ENCODE results near the gene UBE2D1.

Gene UBE2D1

GRCh38 chr10:58334817-58335305 lies at the start of gene UBE2D1:
TSS of gene UBE2D1 (plus strand) at chr10:58335006. CDS start at chr10:58335202, 196 bp downstream.
- DNase-seq = peak; percentile 89 to 91

DNA sequence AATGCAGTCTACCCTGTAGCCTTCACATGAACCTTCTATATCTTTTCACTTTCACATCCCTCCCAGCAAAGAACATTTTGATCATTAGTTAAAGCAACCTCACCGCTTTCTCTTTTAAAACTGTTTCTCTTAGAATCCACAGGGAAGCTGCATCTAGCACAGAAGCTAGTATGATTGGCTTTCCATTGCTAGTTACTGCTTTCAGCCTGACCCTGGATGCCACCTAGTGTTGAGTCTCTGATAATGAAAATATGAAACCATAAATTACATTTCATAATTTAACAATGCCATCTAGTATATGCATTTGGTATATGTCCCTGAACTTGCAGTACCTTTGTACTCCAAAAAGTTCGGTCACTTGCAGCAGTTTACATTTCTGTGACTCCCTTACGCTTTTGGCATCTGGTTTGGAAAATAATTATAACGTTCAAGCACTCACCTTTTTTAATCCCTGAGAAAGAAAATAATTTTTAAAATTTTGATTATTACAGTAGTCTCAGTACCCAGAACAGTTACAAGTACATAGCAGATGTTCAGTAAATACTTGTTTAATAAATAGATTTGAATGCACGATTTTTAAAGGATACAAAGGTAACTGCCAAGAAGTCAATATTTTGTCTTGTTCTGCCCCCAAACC lies 43.1 kb upstream of the UBE2D1 start:
- DNase-seq = peak; percentile 89 to 96

DNA sequence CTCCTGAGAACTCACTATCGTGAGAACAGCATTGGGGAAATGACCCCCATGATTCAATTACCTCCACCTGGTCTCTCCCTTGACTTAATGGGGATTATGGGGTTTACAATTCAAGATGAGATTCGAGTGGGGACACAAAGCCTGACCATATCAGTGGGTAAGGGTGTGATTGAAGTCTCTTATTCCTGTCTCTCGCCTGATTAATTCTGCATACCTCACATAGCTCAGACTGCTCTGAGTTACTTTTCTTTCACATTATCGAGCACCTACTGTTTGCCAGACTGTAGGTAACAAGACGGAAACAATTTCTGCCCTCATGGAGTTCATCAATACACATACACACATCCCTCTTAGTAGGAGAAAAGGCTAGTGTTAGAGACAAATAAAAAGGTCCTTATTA lies 40.8 kb upstream of the UBE2D1 start:
- DNase-seq = no peak

DNA sequence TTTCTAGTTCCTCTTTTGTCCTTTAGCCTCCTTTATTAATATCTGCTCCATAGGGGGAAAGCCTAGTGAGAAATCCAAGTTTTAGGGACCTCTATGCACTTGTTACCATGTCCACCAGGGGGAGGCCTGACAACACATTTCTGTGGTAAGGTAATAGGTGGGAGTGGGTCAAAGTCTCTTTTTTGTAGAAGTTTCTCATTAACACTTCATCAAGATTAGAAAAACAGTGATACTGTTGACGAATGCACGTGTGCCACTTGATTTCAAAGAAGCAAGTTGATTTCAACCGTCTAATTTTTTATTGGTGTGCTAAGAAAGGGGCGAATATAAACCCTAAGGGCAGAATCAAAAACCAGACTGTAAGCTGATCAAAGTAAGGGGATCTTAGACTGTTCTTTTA lies 35.2 kb upstream of the UBE2D1 start:
- DNase-seq = peak; percentile 93 to 99

- DNase-seq = no peak
Measured at GRCh38 chr10:58300676-58301075, 34.1 kb upstream of the UBE2D1 start.

GRCh38 chr10:58302254-58302653 lies 32.6 kb upstream of the UBE2D1 start:
- no peak for DNase-seq

DNA sequence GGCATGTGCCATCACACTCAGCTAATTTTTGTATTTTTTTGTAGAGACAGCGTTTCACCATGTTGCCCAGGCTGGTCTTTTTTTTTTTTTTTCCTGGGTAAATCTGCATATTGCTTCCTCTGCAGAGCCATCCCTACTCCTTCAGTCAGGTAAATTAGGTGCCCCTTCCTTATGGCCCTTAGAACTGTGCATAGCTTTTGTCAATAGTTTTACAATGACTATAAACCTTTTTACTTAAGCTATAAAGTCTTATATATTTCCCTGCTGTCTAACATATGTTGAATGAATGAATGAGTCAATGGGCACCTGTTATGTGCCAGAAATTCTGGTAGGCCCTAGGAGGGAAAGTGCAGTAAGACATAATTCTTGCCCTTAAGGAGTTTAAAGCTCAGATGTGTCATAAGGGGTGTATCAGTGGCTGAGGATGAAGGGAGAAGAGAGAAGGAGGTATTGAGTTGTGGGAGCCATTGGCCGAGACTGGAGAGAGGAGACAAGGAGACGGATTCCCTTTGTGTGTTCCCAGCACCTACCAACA lies 30.6 kb upstream of the UBE2D1 start:
- no peak for DNase-seq

GRCh38 chr10:58305821-58306220 lies 29.0 kb upstream of the UBE2D1 start:
- DNase-seq = no peak

DNA sequence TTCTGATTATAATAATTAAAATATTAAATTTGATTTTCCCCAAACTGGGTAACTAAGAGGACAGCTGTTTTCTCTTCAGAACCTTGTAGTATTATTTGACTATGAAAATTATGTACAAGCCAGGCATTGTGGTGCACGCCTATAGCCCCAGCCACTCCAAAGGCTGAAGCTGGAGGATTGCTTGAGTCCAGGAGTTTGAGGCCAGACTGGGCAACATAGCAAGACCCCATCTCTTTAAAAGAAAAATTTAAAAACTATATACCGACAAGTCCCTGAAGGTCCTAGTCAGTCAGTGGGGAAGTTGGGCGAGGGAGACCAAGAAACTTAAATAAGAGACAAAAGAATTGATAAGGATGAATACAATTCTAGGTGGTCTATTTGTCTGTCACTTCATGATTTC lies 27.1 kb upstream of the UBE2D1 start:
- DNase-seq = no peak

DNA sequence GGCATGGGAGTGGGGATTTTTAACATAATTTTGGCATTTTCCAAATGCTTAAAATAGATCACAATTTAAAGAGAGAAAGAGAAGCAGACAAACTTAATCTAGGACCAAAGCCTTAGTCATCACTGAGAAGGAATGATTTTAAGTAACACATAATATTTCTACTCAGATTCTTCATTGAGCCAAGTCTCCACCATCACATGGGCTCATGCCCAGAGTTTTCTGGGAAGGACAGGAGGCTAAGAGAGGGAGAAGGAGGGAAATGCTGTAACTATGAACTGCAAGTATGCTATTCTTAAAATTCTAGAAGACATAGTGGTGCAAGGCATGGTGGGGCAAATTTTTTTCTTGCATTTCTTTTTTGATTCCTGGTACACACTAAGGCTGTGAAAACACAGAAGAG lies 23.8 kb upstream of the UBE2D1 start:
- no peak for DNase-seq

DNA sequence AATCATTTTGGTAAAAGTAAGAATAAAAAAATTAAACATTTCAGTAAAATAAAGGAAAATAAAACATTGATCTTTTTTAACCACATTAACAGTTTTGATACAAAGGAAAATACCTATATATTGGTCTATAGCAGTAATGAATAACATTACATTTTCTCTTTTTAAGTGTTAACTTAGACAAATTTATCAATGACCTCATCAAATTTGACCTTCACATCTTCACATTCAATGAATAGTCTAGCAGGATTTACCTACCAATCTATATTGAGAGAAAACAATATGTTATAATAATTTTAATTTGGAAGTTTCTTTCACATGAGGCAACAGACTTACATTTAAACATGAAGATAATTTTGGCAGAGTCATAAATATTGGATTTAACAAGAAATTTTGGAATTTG lies 17.9 kb upstream of the UBE2D1 start:
- no peak for DNase-seq

GRCh38 chr10:58318346-58318745 lies 16.5 kb upstream of the UBE2D1 start:
- no peak for DNase-seq

GRCh38 chr10:58319599-58319998 lies 15.2 kb upstream of the UBE2D1 start:
- no peak for DNase-seq

DNA sequence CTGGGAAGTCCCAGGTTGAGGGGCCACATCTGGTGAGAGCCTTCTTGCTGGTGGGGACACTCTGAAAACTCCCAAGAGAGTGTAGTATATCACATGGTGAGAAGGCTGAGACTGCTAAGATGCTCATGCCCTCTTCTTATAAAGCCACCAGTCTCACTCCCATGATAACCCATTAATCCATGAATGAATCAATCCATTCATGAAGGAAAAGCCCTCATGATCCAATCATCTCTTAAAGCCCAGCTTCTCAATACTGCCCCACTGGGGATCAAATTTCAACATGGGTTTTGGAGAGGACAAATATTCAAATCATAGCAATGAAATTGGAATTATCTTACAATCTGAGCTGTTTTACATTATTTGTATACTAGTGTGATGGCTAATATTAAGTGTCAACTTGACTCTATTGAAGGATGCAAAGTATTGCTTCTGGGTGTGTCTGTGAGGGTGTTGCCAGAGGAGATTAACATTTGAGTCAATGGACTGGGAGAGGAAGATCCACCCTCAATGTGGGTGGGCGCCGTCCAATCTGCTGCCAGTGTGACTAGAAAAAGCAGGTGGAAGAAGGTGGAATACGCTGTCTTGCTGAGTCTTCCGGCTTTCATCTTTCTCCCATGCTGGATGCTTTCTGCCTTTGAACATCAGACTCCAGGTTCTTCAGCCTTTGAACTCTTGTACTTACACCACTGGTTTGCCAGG lies 14.3 kb upstream of the UBE2D1 start:
- no peak for DNase-seq

- peak; percentile 96 to 97 for DNase-seq
Measured at GRCh38 chr10:58322072-58322834, 12.6 kb upstream of the UBE2D1 start.

- DNase-seq = no peak
Measured at GRCh38 chr10:58322835-58323209, 12.0 kb upstream of the UBE2D1 start.

DNA sequence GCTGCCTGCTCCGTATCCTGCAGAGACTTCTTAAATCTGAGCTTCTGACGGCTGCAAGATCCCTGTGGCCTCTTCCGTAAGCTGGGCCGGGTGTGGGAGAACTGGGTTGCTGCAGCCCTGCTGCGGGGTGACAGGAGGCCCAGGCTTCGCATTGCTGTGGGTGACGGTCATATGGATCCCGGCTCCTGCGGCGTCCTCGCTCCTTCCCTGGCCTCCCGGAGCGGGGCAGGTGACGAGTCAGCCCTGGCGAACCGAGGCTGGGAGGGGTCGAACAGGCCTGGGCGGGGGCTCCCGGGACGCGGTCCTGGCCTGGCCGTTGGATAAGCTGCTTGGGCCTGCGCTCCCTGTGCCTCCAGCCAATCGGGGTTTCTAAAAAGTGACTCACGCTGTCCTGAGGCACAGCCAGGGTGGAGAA lies 7.8 kb upstream of the UBE2D1 start:
- DNase-seq = no peak

GRCh38 chr10:58328233-58328632 lies 6.6 kb upstream of the UBE2D1 start:
- no peak for DNase-seq

GRCh38 chr10:58330431-58330830 lies 4.4 kb upstream of the UBE2D1 start:
- DNase-seq = peak; percentile 24 to 26

- DNase-seq = no peak
Measured at GRCh38 chr10:58331646-58332045, 3.2 kb upstream of the UBE2D1 start.

DNA sequence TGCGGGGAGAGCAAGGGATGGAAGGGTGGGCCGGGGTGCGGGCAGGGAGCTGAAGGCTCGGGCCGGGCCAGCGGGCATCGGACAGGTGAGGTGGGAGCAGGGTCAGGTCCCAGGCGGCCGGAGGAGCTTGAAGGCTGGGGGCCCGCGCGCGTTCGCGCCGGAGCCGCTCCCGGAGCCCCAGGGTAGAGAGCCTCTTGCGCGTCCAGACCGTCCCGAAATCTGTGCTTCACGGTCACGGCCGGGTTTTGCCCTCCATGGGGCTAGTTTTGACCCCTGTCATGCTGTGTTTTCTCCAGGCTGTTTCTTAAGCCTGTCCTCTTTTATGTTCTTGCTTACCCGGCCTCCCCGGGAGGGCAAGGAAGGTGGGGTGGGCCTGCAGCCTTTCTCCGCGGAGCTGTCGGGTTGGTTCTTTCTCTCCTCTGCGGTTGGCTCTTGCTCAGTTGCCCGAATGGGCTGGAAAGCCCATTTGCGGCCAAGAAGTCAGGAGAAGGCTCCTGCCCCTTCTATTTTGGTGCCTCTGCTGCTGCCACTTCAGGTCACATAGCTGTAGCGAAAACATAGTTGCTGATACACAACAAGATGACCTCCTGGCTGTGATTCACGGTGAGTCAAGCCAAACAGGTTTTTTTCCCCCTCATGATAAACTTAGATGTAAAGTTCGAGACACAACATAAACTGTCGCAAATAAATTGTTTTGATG lies 650 bp downstream of the UBE2D1 start:
- no peak for DNase-seq

GRCh38 chr10:58336242-58336641 lies 1.4 kb downstream of the UBE2D1 start:
- no peak for DNase-seq

DNA sequence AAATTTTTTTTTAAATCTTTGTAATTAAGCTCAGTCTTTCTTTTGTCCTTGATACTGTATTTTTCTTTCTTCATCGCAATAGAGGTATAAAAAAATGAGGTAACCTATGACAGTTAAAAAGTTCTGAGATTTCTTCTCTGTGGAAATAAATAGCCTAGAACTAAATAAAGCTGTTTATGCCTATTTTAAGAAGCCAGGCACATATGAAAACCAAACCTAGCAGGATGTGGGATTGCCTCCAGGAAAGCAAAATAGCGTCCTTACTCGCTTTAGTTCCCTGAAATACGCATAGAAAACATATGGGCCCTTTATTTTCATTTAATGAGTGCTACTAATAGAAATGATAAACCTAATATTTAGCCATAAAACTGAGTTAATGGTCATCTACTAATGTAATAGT lies 6.6 kb downstream of the UBE2D1 start:
- no peak for DNase-seq

Data from Kasumi-1 (cell line).